Measurements from ENCODE around the gene NUAK2.

DNA sequence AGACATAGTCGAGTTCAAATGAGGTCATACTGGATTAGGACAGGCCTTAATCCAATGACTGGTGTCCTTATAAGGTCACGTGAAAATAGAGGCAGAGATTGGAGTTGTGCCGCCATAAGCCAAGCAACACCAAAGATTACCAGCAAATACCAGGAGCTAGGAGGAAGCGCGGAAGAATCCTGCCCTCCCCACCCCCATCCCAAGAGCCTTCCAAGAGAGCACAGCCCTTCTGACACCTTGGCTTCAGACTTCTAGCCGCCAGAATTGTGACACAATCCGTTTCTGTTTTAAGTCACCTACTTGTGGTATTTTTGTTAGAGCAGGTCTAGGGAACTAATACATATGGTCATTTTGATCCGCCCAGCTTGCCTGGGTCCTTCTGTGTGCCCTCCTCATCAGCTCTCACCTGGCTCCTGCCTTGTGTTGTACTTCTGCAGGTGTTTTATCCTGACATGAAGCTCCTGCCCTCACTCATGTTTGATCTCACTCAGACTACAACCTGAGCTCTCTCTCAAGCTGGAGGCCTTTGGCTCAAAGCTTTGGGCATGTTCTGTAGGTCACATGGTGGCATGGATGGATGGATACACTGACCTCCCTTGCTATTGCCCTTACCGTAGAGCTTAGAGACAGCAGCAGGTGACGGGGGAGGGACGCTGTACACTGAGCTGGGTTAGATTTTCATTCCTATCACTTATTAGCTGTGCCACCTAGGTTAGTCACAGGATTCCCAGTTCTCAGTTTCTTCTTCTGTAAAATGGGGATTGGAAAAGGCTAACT, 10.7 kb upstream of the NUAK2 start:
- TF ChIP-seq, protein P1, sequence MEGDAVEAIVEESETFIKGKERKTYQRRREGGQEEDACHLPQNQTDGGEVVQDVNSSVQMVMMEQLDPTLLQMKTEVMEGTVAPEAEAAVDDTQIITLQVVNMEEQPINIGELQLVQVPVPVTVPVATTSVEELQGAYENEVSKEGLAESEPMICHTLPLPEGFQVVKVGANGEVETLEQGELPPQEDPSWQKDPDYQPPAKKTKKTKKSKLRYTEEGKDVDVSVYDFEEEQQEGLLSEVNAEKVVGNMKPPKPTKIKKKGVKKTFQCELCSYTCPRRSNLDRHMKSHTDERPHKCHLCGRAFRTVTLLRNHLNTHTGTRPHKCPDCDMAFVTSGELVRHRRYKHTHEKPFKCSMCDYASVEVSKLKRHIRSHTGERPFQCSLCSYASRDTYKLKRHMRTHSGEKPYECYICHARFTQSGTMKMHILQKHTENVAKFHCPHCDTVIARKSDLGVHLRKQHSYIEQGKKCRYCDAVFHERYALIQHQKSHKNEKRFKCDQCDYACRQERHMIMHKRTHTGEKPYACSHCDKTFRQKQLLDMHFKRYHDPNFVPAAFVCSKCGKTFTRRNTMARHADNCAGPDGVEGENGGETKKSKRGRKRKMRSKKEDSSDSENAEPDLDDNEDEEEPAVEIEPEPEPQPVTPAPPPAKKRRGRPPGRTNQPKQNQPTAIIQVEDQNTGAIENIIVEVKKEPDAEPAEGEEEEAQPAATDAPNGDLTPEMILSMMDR (IDR thresholded peaks at IDR 0.05) = no peak
- no peak for TF ChIP-seq POLR2A (IDR thresholded peaks at IDR 0.05)

All from uterus (tissue), 2 donors.